ENCODE data around the gene SPATA13.

DNA sequence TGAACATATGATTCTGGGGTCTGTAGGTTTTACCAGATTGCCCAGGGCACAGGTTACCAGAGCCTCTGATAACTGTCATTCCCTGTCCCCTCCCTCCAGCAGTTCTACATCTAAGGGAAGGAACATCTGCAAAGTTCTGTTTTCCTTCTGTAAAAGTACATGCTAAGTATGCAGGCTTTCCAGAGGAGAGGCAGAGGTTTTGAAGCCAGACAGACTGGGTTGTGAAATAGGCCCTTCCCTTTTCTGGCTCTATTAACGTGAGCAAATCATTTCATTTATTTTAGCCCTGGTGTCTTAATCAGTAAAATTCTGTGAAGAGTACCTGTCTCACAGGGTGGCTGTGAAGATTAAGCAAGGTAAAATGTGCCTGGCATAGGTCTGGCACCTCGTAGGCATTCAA is 82.8 kb downstream of the SPATA13 start:
- TF ChIP-seq POLR2AphosphoS5 (IDR thresholded peaks at IDR 0.05; ENCODE audit: low read depth, low read length) (no peak), FOXP2 (optimal IDR thresholded peaks at IDR 0.05; ENCODE audit: borderline replicate concordance, extremely low read depth, extremely low read length, insufficient read depth) (no peak), TAF1 (IDR thresholded peaks at IDR 0.05; ENCODE audit: borderline replicate concordance, insufficient read depth, low read length) (no peak)
- TF ChIP-seq, protein P1, sequence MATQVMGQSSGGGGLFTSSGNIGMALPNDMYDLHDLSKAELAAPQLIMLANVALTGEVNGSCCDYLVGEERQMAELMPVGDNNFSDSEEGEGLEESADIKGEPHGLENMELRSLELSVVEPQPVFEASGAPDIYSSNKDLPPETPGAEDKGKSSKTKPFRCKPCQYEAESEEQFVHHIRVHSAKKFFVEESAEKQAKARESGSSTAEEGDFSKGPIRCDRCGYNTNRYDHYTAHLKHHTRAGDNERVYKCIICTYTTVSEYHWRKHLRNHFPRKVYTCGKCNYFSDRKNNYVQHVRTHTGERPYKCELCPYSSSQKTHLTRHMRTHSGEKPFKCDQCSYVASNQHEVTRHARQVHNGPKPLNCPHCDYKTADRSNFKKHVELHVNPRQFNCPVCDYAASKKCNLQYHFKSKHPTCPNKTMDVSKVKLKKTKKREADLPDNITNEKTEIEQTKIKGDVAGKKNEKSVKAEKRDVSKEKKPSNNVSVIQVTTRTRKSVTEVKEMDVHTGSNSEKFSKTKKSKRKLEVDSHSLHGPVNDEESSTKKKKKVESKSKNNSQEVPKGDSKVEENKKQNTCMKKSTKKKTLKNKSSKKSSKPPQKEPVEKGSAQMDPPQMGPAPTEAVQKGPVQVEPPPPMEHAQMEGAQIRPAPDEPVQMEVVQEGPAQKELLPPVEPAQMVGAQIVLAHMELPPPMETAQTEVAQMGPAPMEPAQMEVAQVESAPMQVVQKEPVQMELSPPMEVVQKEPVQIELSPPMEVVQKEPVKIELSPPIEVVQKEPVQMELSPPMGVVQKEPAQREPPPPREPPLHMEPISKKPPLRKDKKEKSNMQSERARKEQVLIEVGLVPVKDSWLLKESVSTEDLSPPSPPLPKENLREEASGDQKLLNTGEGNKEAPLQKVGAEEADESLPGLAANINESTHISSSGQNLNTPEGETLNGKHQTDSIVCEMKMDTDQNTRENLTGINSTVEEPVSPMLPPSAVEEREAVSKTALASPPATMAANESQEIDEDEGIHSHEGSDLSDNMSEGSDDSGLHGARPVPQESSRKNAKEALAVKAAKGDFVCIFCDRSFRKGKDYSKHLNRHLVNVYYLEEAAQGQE (IDR thresholded peaks at IDR 0.05; ENCODE audit: insufficient read depth in 1 of 2, low read depth in 2 of 2, low read length in 2 of 2), result no peak

All from PFSK-1 (cell line).